KOPT-K1 (cell line): ENCODE measurements around the gene FUT2.

Experiments
- H3K27ac ChIP-seq: fragments of 200-600 bp; sonication (generic); 2 replicates; pipeline ENCODE4 v1.5.1; 2016; ENCODE audit warnings: antibody characterized with exemption, mild to moderate bottlenecking, low read depth, low read length; ENCODE audit not compliant: poor library complexity, severe bottlenecking
- H3K36me3 ChIP-seq: fragments of 200-600 bp; sonication (generic); 2 replicates; pipeline ENCODE4 v1.5.1; 2017; ENCODE audit warnings: antibody characterized with exemption, mild to moderate bottlenecking, low read length, moderate library complexity; ENCODE audit not compliant: insufficient read depth
- H3K9me3 ChIP-seq: fragments of 200-600 bp; sonication (generic); 2 replicates; pipeline ENCODE4 v1.5.1; 2017; ENCODE audit warnings: antibody characterized with exemption, low read length, mild to moderate bottlenecking; ENCODE audit not compliant: insufficient read depth, poor library complexity, severe bottlenecking

Gene FUT2

GRCh38 chr19:48664476-48664875, 31.3 kb upstream of the FUT2 start:
- H3K9me3 ChIP-seq: no peaks in the 10 kb centered on the region
- no peak overlapping the region for H3K27ac ChIP-seq
- H3K36me3 ChIP-seq: no peaks in the 10 kb centered on the region

GRCh38 chr19:48665786-48666185, 30.0 kb upstream of the FUT2 start:
- Histone ChIP-seq H3K36me3 (no peaks in the 10 kb centered on the region), H3K9me3 (no peaks in the 10 kb centered on the region), H3K27ac (no peak overlapping the region)

GRCh38 chr19:48668332-48668731, 27.4 kb upstream of the FUT2 start:
- Histone ChIP-seq H3K36me3 (no peaks in the 10 kb centered on the region), H3K9me3 (no peaks in the 10 kb centered on the region)

GRCh38 chr19:48668761-48669160, 27.0 kb upstream of the FUT2 start:
- Histone ChIP-seq H3K9me3 (no peaks in the 10 kb centered on the region), H3K27ac (no peak overlapping the region), H3K36me3 (no peaks in the 10 kb centered on the region)

More at GRCh38 chr19:48668332-48668731, 27.4 kb upstream of the FUT2 start:
- H3K27ac ChIP-seq: no peak overlapping the region

GRCh38 chr19:48669903-48670668, 25.7 kb upstream of the FUT2 start:
- Histone ChIP-seq H3K9me3 (no peaks in the 10 kb centered on the region), H3K27ac (no peak overlapping the region), H3K36me3 (no peaks in the 10 kb centered on the region)

- Histone ChIP-seq H3K36me3 (no peaks in the 10 kb centered on the region), H3K27ac (no peak overlapping the region), H3K9me3 (no peaks in the 10 kb centered on the region)
These were observed 24.9 kb upstream of the FUT2 start for GRCh38 chr19:48670699-48671445.

- Histone ChIP-seq H3K36me3 (no peaks in the 10 kb centered on the region), H3K9me3 (no peaks in the 10 kb centered on the region)
These were observed 24.2 kb upstream of the FUT2 start for GRCh38 chr19:48671446-48671995.

GRCh38 chr19:48672994-48673393, 22.8 kb upstream of the FUT2 start, which contains the start of gene NTN5:
TSS of gene NTN5 (minus strand) at chr19:48673017. CDS start at chr19:48670986, 2,031 bp downstream.
- no peak within 1 kb of the TSS for H3K27ac ChIP-seq
- H3K36me3 ChIP-seq: no peaks in the 10 kb centered on the region
- no peaks in the 10 kb centered on the region for H3K9me3 ChIP-seq

More at GRCh38 chr19:48671446-48671995, 24.2 kb upstream of the FUT2 start:
- no peak overlapping the region for H3K27ac ChIP-seq

GRCh38 chr19:48673436-48674100, 22.2 kb upstream of the FUT2 start:
- Histone ChIP-seq H3K9me3 (no peaks in the 10 kb centered on the region), H3K36me3 (no peaks in the 10 kb centered on the region), H3K27ac (no peak overlapping the region)

- H3K27ac ChIP-seq: no peak overlapping the region
- H3K36me3 ChIP-seq: no peaks in the 10 kb centered on the region
- no peaks in the 10 kb centered on the region for H3K9me3 ChIP-seq
These were observed 21.5 kb upstream of the FUT2 start for GRCh38 chr19:48674216-48674809.

GRCh38 chr19:48674921-48675824, 20.6 kb upstream of the FUT2 start:
- H3K9me3 ChIP-seq: no peaks in the 10 kb centered on the region
- H3K27ac ChIP-seq: no peak overlapping the region
- H3K36me3 ChIP-seq: no peaks in the 10 kb centered on the region

GRCh38 chr19:48676487-48676886, 19.3 kb upstream of the FUT2 start:
- Histone ChIP-seq H3K9me3 (no peaks in the 10 kb centered on the region), H3K27ac (no peak overlapping the region)

GRCh38 chr19:48676887-48677286, 18.9 kb upstream of the FUT2 start:
- H3K27ac ChIP-seq: no peak overlapping the region
- no peaks in the 10 kb centered on the region for H3K9me3 ChIP-seq
- H3K36me3 ChIP-seq: no peaks in the 10 kb centered on the region

More at GRCh38 chr19:48676487-48676886, 19.3 kb upstream of the FUT2 start:
- no peaks in the 10 kb centered on the region for H3K36me3 ChIP-seq

GRCh38 chr19:48678201-48678600, 17.6 kb upstream of the FUT2 start:
- Histone ChIP-seq H3K9me3 (no peaks in the 10 kb centered on the region), H3K36me3 (no peaks in the 10 kb centered on the region), H3K27ac (no peak overlapping the region)
